GM19372 (cell line): ENCODE results near the gene MAP2K6.
A peak's percentile ranks its signal among the peaks of the same experiment; 100 is the strongest.

ENCODE experiments used
- ATAC-seq: cut with Tn5 transposase; IDR thresholded peaks from one replicate; pipeline ENCODE4 v1.9.1; 2021; ENCODE audit warnings: mild to moderate bottlenecking, low read depth, moderate library complexity; ENCODE audit not compliant: unreplicated experiment

MAP2K6 gene

DNA sequence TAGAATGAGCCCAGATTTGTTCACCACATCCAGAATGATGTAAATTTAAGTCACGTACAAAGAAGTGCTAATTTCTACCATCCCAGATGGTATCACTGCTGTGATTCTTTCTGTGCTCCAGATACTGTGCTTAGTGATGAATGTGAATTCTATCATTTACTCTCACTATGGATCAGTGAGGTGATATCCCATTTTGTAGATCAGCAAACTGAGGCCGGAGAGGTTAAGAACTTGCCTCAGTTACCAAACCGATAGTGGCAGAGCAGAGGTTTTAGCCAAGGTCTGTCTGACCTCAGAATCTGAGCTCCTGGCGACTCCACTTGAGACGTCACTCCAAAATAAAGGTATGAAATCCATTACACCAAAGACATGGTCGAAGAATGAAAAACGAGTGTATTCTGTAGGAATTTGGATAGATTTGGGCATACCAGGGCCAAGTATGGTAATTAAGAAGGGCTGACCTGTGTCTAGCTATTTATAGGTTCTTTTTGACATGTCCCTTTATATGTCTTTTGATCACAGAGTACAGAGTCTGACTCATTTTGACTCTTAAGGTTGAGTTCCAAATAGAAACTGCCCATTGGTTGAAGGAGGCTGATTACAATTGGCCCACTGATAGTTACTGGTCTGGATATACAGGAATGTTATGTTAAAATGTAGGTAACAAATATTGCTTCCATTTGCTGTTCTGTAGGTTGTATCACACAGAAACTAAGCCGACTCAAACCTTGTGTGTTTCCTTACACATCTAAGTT, 10.0 kb downstream of the MAP2K6 start:
- no peak for ATAC-seq

DNA sequence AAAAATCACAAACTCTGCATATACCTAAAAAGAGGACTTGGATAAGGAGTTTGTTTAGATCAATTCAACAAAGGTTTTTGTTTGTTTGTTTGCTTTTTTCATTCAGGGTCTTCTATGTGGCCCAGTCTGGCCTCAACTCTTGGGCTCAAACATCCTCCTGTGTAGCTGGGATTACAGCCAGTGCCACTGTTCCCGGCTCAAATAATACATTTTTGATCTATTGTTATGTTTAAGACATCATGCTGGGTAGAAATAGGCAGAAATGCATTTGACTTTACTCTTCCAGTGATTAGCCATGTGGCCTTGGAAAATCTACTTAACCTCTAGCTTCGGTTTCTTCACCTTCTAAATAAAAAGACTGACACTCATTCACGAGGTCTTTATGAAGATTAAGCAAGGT, 11.5 kb downstream of the MAP2K6 start:
- ATAC-seq: no peak

DNA sequence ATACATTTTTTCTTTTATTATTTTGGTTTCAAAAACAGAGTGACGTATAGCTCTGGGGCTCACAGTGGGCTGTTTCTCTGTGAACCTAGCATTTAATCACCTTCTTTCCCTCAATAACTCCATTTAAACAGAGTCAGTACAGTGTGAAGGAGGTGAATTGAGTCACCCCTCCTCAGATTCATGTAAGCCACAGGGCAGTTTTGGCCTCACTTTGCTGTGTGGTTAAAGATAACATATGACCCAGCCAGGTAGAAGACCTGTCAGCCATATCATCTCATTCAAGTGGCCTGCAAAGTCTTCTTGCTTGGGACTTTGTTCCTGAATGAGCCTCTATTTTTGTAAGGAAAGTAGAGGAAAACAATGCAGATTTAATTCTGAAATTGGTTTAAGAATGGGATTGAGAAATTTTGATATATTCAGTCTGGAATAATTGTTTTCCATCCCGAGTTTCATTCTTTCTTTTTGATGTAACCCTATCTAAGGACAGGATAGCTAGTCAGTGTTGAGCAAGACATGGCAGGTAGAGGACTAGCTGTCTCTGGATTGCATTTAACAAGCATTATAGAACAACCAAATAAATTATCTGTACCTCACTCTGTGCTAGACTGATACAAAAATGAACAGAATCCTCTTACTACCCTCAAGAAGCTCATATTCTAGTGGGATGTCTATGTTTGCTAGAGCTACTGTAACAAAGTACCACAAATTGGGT, 13.1 kb downstream of the MAP2K6 start:
- ATAC-seq: no peak

DNA sequence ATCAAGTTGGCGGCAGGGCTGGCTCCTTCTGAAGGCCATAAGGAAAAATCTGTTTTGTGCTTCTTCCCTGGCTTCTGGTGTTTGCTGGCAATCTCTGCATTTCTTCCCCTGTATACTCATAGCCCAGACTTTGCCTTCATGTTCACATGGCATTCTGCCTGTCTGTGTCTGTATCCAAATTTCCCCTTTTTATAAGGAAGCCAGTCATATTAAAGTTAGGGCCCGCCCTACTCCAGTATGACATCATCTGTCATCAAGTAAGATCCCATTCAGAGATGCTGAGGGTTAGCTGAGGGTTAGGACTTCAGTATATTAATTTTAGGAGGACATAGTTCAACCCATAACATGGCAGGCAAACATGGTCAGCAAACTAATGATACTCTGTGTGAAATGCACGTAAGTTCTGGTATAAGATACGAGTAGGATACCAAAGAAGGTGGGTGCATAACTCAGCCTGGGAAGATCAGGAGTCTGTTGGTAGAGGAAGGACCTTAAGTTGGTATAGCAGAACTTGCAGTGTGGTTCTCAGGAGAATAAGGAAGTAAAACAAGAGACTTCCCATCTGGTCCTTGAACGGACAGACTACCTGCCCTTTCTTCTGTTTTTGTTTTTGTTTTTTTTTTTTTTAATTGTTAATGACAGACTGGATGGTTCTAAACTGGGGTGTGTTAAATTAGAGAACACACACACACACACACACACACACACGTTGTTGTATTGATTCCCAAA, 13.9 kb downstream of the MAP2K6 start:
- ATAC-seq: no peak

DNA sequence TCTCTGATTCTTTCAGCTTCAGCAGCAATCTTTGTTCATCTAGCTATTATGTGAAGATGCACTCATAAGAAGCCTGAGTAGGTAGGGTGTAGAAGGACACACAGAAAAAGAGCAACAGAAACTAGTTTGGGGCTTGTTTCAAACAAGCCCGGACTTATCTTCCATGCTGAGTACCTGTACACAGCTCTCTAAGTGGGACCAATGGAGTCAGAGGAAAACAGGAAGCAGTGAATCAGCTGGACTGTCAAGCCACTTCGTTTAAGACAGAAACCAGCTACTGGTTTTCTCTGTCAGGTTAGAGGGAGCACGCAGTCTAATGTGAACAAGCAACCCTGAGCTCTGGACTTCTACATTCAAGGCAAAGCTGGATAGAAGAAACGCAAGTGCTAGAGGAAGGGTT, 16.0 kb downstream of the MAP2K6 start:
- ATAC-seq: no peak

DNA sequence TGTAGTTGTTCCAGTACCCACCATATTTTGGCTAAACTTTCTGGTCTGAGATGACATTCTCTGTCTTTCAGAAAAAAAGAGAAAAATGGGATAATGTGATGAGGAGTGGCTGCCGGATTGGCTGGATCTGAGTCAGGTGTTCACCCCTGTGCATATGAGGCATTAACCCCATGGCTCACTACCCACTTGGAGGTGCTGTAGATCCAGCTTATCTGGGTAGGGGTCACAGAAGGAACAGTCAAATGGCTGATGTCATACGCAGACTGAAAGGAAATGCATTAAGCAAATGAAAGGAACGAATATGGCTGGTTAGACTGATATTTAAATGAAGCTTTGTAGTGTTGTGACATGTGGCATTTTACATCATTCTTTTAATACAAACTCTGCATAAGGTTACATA, 17.3 kb downstream of the MAP2K6 start:
- ATAC-seq: no peak

DNA sequence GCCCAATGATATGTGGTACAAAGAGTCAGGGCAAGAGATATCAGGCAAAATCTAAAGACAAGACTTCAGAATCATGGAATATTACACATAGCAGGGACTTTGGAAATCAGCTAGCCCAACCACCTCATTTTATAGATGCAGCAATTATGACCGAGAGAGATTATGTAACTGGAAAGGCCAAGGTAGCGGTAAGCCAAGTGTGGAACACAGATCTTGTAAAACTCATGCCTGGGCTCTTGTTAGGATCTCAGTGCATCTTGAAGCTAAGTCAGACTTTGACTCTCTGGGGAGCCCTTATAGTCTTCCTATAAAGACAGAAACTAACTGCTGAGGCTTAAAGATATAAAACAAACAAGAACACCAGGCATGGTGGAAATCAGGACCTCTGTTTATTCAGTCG, 18.6 kb downstream of the MAP2K6 start:
- ATAC-seq: no peak

DNA sequence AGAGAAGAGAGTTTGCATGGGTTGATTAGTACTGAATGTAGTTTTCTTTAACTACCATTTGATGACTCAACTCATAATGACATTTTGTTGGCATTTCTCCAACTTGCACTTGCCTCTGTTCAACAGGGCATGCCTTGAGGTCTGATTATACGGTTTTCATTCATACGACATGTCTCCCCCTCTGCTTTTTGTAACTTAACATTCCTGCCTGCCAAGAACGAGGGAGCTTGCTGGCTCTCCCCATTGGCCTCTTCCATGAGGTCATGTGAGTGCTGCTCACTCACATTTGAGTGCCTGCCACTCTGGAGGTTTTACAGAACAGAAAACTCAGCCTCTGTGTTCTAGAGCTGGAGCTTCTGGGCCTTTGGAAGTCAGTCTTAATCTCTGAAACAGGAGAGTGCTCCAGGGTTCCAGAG, 19.7 kb downstream of the MAP2K6 start:
- no peak for ATAC-seq

DNA sequence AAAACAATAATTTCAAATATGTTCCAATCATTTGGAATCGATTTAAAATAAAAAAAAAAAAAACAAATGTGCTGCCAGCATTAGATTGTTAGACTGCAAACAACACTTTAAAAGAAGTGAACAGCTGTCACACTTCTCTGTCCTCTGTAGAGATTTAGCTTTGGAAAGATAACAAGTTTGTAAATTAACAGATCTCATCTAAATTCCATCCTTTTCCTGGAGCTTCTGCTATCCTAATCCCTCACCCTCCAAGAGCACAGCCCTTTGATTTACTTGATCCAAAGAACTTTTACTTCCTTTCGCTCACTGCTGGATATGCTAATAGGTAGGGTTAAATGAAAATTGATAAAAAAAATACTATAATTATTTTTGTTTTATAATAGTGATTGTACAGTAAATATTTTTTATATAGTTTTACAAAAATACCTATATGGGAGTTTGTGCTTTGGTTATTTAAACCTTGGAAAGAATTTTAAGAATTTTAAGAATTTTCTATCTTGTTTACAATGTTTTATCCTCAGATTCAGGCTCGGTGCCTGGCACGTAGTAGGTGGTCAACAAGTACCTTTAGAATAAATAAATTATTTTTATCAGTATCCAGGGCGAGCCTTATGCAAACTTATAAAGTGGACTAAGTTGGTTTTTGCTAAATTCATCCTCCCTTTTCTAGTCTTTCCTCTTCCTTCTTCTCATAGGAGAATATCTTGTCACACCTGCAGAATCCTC, 21.6 kb downstream of the MAP2K6 start:
- no peak for ATAC-seq

DNA sequence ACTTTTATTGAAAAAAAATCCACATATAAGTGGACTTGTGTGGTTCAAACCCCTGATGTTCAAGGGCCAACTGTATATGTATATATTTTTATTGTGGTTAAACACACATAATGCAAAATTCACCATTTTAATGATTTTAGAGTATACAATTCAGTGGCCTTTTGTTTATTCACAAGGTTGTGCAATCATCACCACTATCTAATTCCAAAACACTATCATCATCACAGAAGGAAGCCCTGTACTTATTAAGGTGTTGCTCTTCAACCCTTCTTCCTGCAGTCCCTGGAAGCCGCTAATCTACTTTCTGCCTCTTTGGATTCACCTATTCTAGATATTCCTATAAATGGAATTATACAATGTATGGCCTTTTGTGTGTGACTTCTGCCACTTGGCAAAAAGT, 23.0 kb downstream of the MAP2K6 start:
- no peak for ATAC-seq

DNA sequence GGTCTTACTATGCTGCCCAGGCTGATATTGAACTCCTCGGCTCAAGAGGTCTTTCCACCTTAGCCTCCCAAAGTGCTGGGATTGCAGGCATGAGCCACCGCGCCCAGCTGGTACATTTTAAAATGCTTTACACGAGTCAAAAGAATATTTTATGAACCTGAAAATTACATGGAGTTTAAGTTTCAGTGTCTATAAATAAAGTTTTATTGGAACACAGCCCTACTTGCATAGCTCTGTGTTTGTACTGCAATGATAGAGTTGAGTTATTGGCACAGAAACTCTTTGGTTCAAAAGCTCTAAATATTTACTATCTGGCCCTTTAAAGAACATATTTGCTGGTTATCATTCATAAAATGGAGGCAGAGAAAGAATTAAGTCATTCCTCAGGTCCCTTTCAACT, 24.3 kb downstream of the MAP2K6 start:
- ATAC-seq: no peak

DNA sequence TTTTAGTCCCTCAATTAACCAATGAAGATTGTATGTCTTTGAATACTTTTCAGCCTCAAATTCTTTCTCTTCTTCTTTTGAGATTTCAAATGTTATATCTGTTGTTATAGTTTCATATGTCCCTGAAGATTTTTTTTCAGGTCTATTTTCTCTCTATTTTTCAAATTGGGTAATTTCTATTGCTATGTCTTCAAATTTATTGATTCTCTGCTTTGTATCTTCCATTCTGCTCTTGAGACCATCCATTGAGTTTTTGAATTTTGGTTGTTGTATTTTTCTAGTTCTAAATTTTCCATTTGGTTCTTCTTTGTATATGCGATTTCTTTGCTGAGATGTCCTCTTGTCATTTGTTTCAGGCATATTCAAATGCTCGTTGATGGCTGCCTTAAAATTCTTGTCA, 26.7 kb downstream of the MAP2K6 start:
- ATAC-seq: no peak

DNA sequence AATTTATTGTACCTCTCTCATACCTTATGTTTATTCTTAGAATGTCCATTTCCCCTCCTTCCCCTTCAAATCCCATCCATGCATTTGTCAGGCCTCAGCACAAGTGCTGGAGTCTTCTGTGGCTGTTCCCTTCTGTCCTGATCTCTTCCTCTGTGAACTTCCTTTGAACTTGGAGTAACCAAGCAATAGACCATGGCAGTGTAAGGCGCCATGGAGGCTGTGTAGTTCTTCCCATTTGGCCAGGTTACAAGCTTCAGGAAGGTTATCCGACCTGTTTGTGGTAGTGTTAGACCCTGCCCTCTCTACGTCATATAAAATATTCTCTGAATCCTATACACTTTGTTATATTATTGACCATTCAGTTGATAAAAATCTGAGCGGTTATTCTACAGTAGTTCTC, 28.6 kb downstream of the MAP2K6 start:
- no peak for ATAC-seq

DNA sequence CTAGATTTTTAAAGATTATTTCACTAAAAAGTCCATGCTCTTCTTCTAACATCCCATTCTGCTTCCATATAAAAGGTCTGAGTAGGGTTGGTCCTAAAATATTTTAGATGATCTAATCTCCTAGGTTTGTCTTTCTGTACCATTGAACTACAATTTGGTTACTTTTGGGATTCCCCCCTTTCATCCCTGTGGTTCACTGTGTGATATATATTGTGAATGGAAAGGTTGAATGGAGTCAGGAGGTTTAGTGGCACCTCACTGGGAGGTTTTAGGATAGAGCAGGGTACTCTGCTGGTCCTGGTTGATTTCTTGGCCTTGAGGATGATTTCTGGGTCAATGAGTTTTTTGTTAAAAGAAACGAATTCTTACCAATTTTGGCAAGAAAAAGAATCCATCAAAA, 29.5 kb downstream of the MAP2K6 start:
- no peak for ATAC-seq

DNA sequence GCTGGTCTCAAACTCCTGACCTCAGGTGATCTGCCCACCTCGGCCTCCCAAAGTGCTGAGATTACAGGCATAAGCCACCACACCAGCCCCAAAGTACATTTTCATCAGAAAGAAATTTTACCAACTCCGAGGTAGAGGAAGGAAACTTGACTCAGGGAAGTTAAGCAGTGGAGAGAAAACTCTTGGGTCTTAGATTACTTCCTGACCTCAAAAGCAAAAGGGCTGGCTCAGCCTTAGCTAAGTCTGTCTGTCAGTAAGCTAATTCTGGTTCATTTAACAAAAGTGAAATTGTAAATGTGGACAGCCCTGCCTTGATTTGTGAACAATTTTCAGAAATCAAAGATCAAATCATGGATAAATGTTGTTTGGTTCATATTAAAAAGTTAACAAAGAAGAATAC, 30.6 kb downstream of the MAP2K6 start:
- no peak for ATAC-seq

DNA sequence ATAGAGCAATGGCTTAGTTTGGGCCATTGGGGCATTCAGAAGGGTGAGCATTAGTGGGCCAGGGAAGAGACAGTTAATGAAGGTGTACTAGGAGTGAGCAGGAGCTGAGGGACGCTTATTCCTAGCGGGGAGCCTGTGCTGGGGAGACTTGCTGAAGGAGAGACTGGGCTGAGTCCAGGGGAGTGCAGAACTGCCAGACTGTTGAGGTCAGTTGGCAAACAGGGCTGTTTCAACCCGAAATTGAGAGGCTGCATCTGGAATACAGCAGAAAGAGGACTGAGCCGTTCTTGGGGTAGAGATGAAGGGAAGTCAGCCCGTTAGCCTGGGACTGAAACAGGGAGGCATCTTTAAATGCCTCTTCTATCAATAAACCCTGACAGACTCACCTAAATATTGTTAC, 33.2 kb downstream of the MAP2K6 start:
- no peak for ATAC-seq

DNA sequence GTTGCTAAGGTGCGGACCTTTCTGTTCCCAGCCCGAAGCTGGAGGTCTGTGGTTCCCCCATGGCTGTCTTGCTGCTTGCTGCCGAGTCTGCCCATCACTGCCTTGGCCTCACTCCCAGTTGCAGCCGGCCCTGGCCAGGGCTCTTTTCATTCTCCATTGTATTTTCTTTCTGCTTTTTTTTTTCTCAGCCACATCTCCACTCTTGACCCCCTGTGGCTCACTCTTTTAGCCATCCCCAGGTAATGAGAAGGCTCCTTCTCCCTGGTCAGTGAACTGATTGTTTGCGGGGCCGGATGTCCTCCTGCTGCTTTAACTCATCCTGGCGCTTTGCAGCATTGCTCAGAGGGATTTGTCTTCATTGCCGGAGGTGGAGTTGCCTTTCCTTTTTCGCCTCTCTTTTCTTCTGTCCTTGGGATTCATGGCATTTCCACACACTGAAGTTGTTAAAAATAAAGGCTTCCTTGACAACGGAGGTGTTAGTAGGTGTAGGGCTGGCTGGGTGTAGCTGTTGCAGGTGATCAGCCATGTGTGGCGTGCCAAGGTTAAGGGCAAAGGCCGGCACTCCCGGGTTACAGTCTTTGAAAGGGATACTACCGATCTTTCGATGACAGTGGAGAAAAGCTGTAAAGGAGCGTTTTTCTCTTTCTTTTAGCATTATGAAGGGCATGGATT, 34.1 kb downstream of the MAP2K6 start:
- ATAC-seq: no peak

DNA sequence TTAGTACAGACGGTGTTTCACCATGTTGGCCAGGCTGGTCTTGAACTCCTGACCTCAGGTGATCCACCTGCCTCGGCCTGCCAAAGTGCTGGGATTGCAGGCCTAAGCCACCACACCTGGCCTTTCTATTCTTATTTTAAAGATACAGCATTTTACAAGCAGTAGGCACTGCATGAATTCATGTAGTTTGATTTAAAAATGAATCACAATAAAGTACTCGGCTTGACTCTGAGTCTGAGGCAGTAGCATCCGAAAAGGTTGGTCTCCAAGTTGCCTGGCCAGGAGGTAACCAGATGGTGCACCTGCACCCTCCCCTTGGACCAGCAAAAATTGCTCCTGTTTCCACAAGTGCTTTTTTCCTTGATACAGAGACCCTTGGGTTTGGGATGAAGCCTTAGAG, 35.6 kb downstream of the MAP2K6 start:
- no peak for ATAC-seq

DNA sequence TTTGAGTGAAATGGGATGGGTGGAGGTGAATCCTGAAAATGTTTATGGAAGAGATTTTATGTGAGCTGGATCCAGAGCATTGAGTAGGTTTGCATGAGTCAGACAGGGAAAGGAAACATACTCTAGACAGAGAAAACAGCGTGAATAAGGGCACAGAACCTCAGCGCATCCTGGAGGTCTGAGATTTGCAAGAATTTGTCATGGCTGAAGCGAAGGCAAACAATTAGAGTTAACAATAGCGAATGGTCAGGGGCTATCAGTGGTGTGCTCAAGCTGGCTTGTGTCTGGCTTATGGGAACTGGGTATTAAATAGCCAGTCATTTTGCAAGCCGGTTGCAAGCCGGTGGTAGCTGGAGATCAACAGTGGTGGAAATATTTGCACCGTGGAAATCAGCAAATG, 36.4 kb downstream of the MAP2K6 start:
- peak; percentile 20 for ATAC-seq
